GM18861 (cell line): ENCODE measurements around the gene APEX2.
"Not testable (repeated sequence)": the region's sequence is repeated elsewhere in the genome, so short reads cannot be mapped to it uniquely, and the experiment has no call there.

ENCODE experiments used
- ATAC-seq: cut with Tn5 transposase; IDR thresholded peaks from one replicate; pipeline ENCODE4 v1.9.1; 2021; ENCODE audit not compliant: unreplicated experiment

Gene APEX2

GRCh38 chrX:55011294-55011693 lies 11.1 kb downstream of the APEX2 start:
- no peak for ATAC-seq

- no peak for ATAC-seq
Observed at GRCh38 chrX:55014897-55015299, 14.7 kb downstream of the APEX2 start.

- no peak for ATAC-seq
Observed at GRCh38 chrX:55026143-55026542, 26.0 kb downstream of the APEX2 start.

- ATAC-seq = no peak
Observed at GRCh38 chrX:55026840-55027239, 26.7 kb downstream of the APEX2 start.

- no peak for ATAC-seq
Observed at GRCh38 chrX:55028040-55028439, 27.9 kb downstream of the APEX2 start.

- no peak for ATAC-seq
Observed at GRCh38 chrX:55028611-55029010, 28.4 kb downstream of the APEX2 start.

- ATAC-seq = no peak
Observed at GRCh38 chrX:55029291-55029690, 29.1 kb downstream of the APEX2 start.

GRCh38 chrX:55030271-55031205 lies 30.4 kb downstream of the APEX2 start, which contains the start of gene ALAS2:
Gene ALAS2, minus strand, starts transcription at chrX:55030977. Its CDS starts 4,977 bp downstream, at chrX:55026000.
- no peak for ATAC-seq

- no peak for ATAC-seq
Observed at GRCh38 chrX:55033429-55033828, 33.3 kb downstream of the APEX2 start.

- no peak for ATAC-seq
Observed at GRCh38 chrX:55039471-55039870, 39.3 kb downstream of the APEX2 start.

- no peak for ATAC-seq
Observed at GRCh38 chrX:55041514-55041913, 41.4 kb downstream of the APEX2 start.

GRCh38 chrX:55050599-55050998 lies 50.4 kb downstream of the APEX2 start:
- not testable (repeated sequence) for ATAC-seq

GRCh38 chrX:55056820-55057674 lies 56.9 kb downstream of the APEX2 start:
- ATAC-seq = no peak

GRCh38 chrX:55057675-55058249 lies 57.6 kb downstream of the APEX2 start:
- ATAC-seq = peak; percentile 74
